Thyroid gland (tissue), 4 donors: Measurements from ENCODE around the gene MAST4. TPM values are rescaled to one million over a fixed set of nuclear protein-coding genes. Genes with fewer than 3 reads are reported as not detected.

Experiments
- DNase-seq, 2 donors: peaks; one replicate each; pipeline ENCODE4 v3.0.0-alpha.2; 2019
- H3K27ac ChIP-seq, 3 donors: fragments of 200-600 bp; sonication (generic); 1 replicate in 2 of 3; 2 replicates in 1 of 3; pipeline ENCODE4 v1.5.1; 2016 to 2019; ENCODE audit warnings: mild to moderate bottlenecking in 1 of 3, moderate library complexity in 1 of 3
- H3K27me3 ChIP-seq: fragments of 200-600 bp; sonication (generic); one replicate; pipeline ENCODE4 v1.5.1; 2019
- H3K36me3 ChIP-seq, 2 donors: fragments of 200-600 bp; sonication (generic); one replicate each; pipeline ENCODE4 v1.5.1; 2016 to 2019
- H3K4me1 ChIP-seq, 2 donors: fragments of 200-600 bp; sonication (generic); one replicate each; pipeline ENCODE4 v1.5.1; 2017 to 2019
- H3K4me3 ChIP-seq, 3 donors: fragments of 200-600 bp; sonication (generic); replicated peaks in 1 of 3; 1 replicate in 2 of 3; 2 replicates in 1 of 3; pipeline ENCODE4 v1.5.1; 2016; ENCODE audit warnings: mild to moderate bottlenecking in 1 of 3
- H3K9me3 ChIP-seq: fragments of 200-600 bp; sonication (generic); one replicate; pipeline ENCODE4 v1.5.1; 2017
- POLR2A ChIP-seq, 2 donors: fragments of 450-650 bp; IDR thresholded peaks; one replicate each; pipeline ENCODE4 v1.6.1; 2017; ENCODE audit warnings: antibody characterized with exemption in 2 of 2, mild to moderate bottlenecking in 2 of 2, moderate library complexity in 1 of 2
- WGBS, 2 donors: methylation state at CpG; one replicate each; pipeline ENCODE4 v1.1.5; 2017; 5-methylcytosine and 5-hydroxymethylcytosine counted together
- intact Hi-C: fragments of 100-400 bp; cut with DNase I; formaldehyde crosslinking; loops from one replicate; pipeline ENCODE4 v1.15.1; 2023
- total RNA-seq, 4 donors: library from RNA; depleted of rRNA; stranded (reverse); fragments of >200 nt; gene quantifications; one replicate each; pipeline ENCODE4 v1.2.3, GENCODE V29; 2016
- TF ChIP-seq, protein P1 (sequence below), 6 experiments: fragments of 200-600 bp in 3 of 6; fragments of 450-650 bp in 3 of 6; sonication (generic) in 3 of 6; IDR thresholded peaks; one replicate each; pipeline ENCODE4 v1.5.1; 2016 to 2019; ENCODE audit warnings: antibody characterized with exemption in 6 of 6, mild to moderate bottlenecking in 2 of 6, inconsistent platforms in 1 of 6, moderate library complexity in 1 of 6

The MAST4 gene
- total RNA-seq, 4 donors from 2014 or later = 20.2 to 38.3 (median 24.4) TPM

GRCh38 chr5:67173959-67174358 is 577.8 kb downstream of the MAST4 start:
- TF ChIP-seq, protein P1, sequence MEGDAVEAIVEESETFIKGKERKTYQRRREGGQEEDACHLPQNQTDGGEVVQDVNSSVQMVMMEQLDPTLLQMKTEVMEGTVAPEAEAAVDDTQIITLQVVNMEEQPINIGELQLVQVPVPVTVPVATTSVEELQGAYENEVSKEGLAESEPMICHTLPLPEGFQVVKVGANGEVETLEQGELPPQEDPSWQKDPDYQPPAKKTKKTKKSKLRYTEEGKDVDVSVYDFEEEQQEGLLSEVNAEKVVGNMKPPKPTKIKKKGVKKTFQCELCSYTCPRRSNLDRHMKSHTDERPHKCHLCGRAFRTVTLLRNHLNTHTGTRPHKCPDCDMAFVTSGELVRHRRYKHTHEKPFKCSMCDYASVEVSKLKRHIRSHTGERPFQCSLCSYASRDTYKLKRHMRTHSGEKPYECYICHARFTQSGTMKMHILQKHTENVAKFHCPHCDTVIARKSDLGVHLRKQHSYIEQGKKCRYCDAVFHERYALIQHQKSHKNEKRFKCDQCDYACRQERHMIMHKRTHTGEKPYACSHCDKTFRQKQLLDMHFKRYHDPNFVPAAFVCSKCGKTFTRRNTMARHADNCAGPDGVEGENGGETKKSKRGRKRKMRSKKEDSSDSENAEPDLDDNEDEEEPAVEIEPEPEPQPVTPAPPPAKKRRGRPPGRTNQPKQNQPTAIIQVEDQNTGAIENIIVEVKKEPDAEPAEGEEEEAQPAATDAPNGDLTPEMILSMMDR (IDR thresholded peaks at IDR 0.05) = no peak
- TF ChIP-seq POLR2A (IDR thresholded peaks at IDR 0.05) = no peak
- intact Hi-C loops = no loop called here
- Histone ChIP-seq H3K4me1 (peaks cover 0 to 7% of the 10 kb centered on the region in 2 donors), H3K27ac (no peak overlapping the region), H3K36me3 (no peaks in the 10 kb centered on the region), H3K9me3 (no peaks in the 10 kb centered on the region), H3K4me3 (no peak overlapping the region), H3K27me3 (no peaks in the 10 kb centered on the region)
- no peak for DNase-seq
- 93 to 95% methylated on average over 1 of the region's 1 CpG for WGBS, 2 donors

GRCh38 chr5:67176936-67177335 is 580.7 kb downstream of the MAST4 start:
- DNase-seq = no peak
- H3K27me3 ChIP-seq = no peaks in the 10 kb centered on the region
- no peaks in the 10 kb centered on the region for H3K36me3 ChIP-seq
- TF ChIP-seq, protein P1 (IDR thresholded peaks at IDR 0.05) = no peak
- TF ChIP-seq POLR2A (IDR thresholded peaks at IDR 0.05) = no peak
- H3K9me3 ChIP-seq = no peaks in the 10 kb centered on the region
- no peak overlapping the region for H3K27ac ChIP-seq
- peaks cover 4 to 8% of the 10 kb centered on the region in 2 donors for H3K4me1 ChIP-seq
- H3K4me3 ChIP-seq = no peak overlapping the region
- intact Hi-C loops = no loop called here

DNA sequence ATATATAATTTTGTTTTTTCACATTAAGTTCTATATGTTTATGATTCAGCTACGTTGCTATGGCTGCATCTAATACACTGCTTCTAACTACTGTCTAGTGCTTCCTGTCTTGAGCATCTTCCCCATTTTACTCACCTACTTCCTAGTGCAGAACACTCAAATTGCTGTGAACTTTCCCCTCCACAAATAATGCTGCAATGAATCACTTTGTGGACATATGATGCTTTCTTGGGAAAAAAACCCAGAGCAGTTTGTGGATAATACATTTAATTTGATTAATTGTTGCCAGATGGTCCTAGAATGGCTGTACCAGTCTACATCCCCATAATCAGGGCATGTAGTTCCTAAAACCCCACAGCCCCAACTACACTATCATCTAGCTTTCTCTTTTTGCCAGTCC is 581.9 kb downstream of the MAST4 start:
- WGBS, 2 donors = 78 to 87% methylated on average over 1 of the region's 1 CpG
- TF ChIP-seq, protein P1 (IDR thresholded peaks at IDR 0.05) = no peak
- TF ChIP-seq POLR2A (IDR thresholded peaks at IDR 0.05) = no peak
- Histone ChIP-seq H3K4me3 (no peak overlapping the region), H3K9me3 (no peaks in the 10 kb centered on the region), H3K27me3 (no peaks in the 10 kb centered on the region), H3K36me3 (no peaks in the 10 kb centered on the region), H3K27ac (no peak overlapping the region), H3K4me1 (peaks cover 4 to 14% of the 10 kb centered on the region in 2 donors)
- intact Hi-C loops = no loop called here
- DNase-seq = no peak

DNA sequence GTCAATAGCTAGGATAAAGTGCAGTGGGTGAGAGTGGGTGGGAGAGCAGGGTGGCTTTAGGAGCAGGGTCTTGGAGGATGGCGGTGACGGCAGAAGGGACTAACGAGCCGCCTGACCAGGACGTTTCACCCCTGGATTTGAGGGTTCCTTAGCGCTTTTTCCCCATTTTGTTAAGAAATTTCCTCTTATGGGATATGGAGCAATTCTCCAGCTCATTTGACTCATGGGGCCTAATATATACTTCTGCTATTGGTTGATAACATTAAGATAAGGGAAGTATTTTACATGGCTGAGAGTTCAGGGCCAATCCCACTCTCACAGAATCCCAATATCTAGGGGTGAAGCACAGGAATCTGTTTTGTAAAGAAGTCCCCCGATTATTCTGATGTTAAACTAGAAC is 582.8 kb downstream of the MAST4 start:
- Histone ChIP-seq H3K27me3 (no peaks in the 10 kb centered on the region), H3K9me3 (no peaks in the 10 kb centered on the region), H3K36me3 (no peaks in the 10 kb centered on the region), H3K4me1 (peaks cover 4 to 14% of the 10 kb centered on the region in 2 donors), H3K27ac (no peak overlapping the region), H3K4me3 (no peak overlapping the region)
- TF ChIP-seq, protein P1 (IDR thresholded peaks at IDR 0.05) = no peak
- TF ChIP-seq POLR2A (IDR thresholded peaks at IDR 0.05) = no peak
- DNase-seq = no peak
- intact Hi-C loops = no loop called here
- 95 to 98% methylated on average over 7 of the region's 7 CpGs for WGBS, 2 donors

GRCh38 chr5:67179697-67180361 is 583.6 kb downstream of the MAST4 start:
- Histone ChIP-seq H3K4me1 (peaks cover 4 to 14% of the 10 kb centered on the region in 2 donors), H3K4me3 (no peak overlapping the region), H3K36me3 (no peaks in the 10 kb centered on the region), H3K27ac (no peak overlapping the region), H3K9me3 (no peaks in the 10 kb centered on the region), H3K27me3 (no peaks in the 10 kb centered on the region)
- TF ChIP-seq, protein P1 (IDR thresholded peaks at IDR 0.05) = no peak
- no peak for TF ChIP-seq POLR2A (IDR thresholded peaks at IDR 0.05)
- 84% methylated on average over 5 of the region's 5 CpGs for WGBS, 2 donors
- DNase-seq = peak in 1 of 2 donors; percentile 7
- intact Hi-C loops = no loop called here
